Islet precursor cell (in vitro differentiated cells): ENCODE results near the gene CDH23.
A peak's percentile ranks its signal among the peaks of the same experiment; 100 is the strongest.

Source experiments
- DNase-seq: peaks from one replicate; pipeline ENCODE4 v3.0.0-alpha.2; 2018

Gene CDH23

GRCh38 chr10:71487726-71488125, 91.0 kb downstream of the CDH23 start:
- no peak for DNase-seq

DNA sequence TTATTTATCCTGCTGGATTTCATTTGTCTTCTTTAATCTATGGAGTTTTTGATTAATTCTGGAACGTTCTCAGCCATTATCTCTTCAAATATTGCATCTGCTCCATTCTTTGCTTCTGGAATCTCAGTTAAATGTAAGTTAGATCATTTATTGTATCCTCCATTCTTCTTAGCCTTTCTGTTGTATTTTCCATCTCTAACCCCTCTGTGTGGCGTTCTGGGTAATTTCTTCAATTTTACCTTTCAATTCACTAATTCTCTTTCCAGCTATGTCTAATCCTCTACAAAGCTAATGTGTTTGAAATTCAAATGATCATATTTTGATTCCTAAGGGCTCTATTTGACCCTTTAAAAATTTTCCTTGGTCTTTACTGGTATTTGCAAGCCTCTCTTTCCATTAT, 92.4 kb downstream of the CDH23 start:
- DNase-seq: no peak

DNA sequence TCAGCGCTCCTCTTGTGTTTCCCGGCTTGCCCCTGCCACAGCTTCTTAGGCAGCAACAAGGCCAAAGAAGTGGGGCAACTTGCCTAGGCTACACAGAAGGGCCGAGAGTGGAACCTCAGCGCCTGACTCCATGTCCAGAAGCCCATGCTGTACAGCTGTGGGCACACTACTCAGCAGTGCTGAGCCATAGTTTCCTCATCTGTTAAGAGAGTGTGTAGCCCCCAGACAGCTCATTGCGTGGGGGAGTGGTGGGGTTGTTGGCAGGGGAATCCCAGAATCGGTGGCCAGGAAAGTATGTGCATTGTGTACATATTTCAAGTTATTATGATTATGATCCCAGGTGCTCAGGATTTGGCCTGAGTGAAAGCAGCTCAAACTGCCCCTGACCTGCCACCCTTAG, 96.2 kb downstream of the CDH23 start:
- no peak for DNase-seq

DNA sequence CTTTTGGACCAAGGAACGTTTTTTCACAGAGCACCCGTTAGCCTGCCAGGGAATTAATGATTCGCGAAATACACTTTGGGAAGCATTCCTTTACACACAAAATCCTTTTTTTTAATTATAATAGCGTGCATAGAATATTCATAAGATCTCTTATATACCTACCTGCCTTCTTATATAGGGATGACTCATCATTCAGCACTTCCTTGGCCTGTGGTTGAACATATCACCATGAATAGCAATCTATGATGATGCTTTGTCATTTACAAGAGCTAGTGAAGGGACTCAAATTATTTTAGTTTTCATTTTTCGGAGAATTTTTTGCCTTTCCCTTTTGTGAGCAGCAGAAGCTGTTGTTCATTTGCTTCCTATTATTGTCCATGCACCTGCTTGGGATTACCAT, 97.0 kb downstream of the CDH23 start:
- DNase-seq: no peak

DNA sequence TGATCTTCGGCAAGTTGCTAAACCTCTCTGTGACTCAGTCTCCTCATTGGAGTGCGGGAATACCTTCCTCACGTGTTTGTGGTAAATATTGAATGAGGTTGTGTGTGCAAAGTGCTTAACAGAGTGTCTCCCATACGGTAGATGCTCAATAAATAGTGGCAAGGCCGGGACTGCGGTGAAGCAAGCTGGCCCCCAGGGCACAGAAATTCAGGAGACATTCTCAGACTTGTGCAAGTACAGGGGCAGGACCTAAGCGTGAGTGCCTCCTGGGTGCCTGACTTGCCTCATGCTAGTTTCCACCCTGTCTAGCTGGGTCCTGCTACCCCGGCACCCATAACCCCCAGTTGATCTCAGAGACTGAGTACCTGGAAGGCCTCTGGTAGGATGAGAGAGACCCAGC, 97.8 kb downstream of the CDH23 start:
- no peak for DNase-seq

GRCh38 chr10:71494980-71495381, 98.3 kb downstream of the CDH23 start:
- DNase-seq: no peak

- no peak for DNase-seq
Measured at GRCh38 chr10:71496927-71497762, 100.4 kb downstream of the CDH23 start.

GRCh38 chr10:71497763-71498326, 101.1 kb downstream of the CDH23 start:
- no peak for DNase-seq

DNA sequence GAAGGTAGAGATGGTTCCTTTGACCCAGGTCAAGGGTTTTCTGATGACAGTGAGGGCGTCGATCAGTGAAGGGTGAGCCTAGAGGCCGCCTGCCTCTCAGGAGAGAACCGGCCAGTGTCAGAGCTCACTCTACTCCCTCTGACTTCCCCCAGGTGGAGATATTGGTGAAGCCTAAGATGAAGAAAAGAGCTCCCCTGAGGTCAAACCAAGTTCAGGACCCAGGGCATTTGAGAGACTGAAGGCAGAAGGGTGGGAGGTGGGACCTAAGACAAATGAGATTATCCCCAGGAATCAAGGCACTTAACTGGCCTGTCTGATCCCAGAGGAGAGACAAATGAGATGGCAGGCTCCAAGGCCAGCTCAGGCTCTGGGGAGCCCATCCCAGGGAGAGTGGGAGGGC, 104.7 kb downstream of the CDH23 start:
- DNase-seq: no peak

DNA sequence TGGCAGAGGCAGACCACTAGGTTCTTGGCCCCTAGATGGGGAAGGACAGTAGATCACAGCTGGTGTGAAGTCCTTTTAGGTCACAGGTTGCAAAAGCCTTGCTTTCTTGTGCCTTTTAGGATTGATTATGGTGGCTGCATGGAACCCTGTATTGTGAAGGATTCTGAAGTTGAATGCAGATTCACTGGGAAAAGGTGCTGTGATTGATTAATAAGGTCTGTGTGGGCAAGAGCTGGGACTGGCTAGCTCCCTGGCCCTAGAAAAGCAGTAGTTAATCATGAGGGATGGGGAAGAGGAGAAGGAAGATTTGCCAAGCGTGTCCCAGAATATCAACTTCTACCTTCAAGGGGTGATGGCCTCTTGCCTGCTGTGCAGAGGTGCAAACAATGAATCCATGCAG, 105.5 kb downstream of the CDH23 start:
- DNase-seq: no peak

DNA sequence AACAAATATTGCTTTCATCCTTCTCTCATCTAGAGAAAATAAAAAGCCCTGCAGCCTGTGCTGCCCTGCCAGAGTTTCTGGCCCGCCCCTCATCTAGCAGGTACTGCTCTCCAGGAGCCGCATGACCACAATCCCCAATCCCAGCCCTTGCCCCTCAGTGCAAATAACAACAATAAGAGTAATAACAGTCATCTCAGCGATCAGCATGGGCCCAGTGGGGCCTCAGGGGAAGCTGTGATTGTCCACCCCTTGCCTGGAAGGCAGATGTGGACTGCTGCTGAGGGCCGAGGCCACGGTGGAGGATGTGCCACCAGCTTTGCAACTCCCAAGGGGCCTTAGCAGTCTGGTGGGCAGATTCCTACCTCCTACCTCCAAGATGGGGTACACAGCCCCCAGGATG, 106.1 kb downstream of the CDH23 start:
- no peak for DNase-seq

DNA sequence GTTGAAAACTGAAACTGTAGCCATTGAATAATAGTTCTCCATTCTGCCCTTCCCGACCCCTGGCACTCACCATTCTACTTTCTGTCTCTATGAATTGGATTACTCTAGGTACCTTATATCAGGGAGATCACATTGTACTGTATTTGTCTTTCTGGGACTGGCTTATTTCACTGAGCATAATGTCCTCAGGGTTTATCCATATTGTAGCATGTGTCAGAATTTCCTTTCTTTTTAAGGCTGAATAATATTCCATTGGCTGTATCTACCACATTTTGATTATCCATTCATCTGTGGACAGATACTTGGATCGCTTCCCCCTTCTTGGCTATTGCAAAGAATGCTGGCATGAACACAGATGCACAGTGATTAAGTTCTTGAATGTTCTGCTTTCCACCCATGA, 107.4 kb downstream of the CDH23 start:
- DNase-seq: no peak

DNA sequence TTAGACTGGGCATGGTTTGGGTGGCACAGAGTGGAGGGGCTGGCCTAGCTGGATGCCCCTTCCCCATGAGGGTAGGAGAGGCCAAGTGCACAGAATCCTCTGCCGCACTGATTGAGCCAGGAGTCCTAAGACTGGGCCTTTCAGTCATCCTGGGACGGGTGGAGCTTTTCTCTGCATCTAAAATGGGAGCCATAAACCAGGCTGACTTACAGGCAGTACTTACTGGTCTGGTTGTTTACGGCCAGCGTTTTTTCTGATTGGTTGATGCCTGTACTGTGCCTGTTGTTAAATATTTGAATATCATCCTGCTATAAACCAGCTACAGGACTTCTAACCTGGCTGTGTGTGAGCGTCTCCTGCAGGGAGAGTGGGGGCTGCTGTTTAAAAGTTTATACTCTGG, 107.8 kb downstream of the CDH23 start:
- DNase-seq: no peak

DNA sequence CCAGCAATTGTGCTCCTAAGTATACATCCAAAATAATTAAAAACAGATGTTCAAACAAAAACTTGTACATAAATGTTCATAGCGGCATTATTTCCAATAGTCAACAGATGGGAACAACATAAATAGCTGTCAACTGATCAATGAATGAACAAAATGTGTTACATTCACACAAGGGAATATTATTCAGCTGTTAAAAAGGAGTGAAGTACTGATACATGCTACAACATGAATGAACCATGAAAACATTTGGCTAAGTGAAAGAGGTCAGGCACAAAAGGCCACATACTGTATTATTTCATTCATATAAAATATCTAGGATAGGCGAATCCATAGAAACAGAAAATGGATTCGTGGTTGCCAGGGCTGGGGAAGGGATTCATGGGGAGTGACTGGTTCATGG, 109.1 kb downstream of the CDH23 start:
- no peak for DNase-seq

- DNase-seq: no peak
Measured at GRCh38 chr10:71509444-71509843, 112.7 kb downstream of the CDH23 start.

DNA sequence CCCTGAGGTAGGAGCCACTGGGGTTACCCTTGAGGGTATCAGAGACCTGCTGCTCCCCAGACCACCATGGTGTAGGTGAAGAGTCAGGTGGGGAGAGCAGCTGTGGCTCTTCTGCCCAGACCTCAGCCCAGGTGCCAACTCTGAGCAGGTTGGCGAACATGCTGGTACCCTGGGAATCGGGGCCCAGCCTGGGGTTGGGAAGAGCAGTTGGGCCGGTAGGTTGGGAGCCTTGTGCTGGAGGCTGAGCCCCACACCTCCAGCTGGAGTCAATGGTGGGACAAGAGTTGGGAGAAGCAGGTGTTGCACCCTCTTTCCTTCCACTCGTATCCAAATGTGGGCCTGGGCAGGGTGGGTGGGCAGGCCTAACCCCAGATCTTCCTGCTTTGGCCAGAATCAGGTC, 114.5 kb downstream of the CDH23 start:
- DNase-seq: no peak

- DNase-seq: no peak
Measured at GRCh38 chr10:71512312-71512711, 115.6 kb downstream of the CDH23 start.

GRCh38 chr10:71512761-71513539, 116.2 kb downstream of the CDH23 start:
- DNase-seq: peak; percentile 87

GRCh38 chr10:71513540-71513853, 116.8 kb downstream of the CDH23 start:
- DNase-seq: no peak

GRCh38 chr10:71513936-71514335, 117.2 kb downstream of the CDH23 start:
- DNase-seq: no peak

GRCh38 chr10:71515531-71516172, 118.9 kb downstream of the CDH23 start:
- DNase-seq: no peak

GRCh38 chr10:71516890-71517289, 120.2 kb downstream of the CDH23 start:
- peak; percentile 70 for DNase-seq

DNA sequence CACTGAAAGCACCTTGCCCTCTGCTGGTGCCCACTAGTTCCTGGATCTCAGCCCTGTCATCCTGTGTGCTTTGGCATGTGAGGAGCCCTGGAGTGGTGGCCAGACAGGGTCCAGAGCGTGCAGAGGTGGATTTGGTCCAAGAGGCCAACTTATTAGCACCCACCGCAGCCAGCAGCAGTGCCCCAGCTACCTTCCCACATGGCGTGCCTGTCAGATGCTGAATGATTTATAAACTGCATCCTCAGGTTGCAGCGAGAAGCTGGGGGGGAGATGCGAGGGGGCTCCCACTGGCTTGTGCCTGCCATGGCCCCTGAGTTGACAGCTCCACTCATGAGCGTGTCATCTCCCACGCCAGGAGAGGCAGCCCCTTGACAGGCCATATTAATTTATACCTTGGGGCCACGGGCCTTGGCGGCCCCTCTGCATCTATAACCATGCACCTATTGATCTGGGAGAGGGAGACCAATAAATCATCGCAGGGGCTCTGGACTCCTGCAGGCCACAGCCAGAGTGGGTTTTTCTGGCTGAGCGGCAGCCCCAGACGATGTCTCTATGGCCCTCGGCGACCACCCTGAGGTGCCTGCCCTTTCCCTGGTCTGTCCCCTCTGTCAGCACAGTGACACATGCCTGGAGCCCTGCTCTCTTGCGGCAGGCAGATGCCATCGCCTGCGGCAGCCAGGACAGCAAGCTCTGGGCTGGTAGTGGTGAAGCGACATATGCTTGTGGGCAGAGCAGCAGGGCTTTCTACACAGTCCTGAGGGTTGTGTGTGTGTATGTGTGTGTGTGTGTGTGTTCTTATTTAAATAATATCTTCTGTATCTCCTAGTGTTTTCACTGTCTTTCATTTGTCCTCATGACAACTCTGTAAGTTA, 120.8 kb downstream of the CDH23 start:
- no peak for DNase-seq
